HG03575 (cell line): Measurements from ENCODE around the gene LIMS1.
"Not testable (repeated sequence)": the region's sequence is repeated elsewhere in the genome, so short reads cannot be mapped to it uniquely, and the experiment has no call there.

ENCODE experiments used
- ATAC-seq: cut with Tn5 transposase; IDR thresholded peaks from one replicate; pipeline ENCODE4 v1.9.1; 2021; ENCODE audit not compliant: unreplicated experiment, insufficient number of reproducible peaks, low FRiP score; ENCODE audit errors: extremely low read depth

Gene LIMS1

DNA sequence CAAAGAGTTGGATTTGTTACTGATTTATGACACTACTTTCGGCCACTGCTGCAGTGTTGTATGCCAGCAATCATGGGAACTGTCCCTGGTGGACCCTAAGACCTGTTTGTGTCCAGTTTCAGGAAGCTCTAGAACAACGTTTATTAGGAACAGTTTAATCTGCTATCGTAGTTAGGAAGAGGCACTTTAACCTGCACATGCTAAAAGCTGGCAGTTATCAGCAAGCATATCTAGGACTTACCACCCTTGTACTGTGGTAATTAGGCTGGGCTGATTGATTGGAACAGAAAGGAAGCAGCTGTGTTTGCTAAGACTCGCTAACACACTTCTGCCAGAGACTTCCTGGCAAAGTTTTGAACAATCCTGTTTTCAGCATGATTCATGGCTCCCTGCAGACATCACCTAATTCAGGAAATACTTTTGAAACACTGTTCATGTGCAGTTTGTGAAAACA lies 144.0 kb downstream of the LIMS1 start:
- not testable (repeated sequence) for ATAC-seq

DNA sequence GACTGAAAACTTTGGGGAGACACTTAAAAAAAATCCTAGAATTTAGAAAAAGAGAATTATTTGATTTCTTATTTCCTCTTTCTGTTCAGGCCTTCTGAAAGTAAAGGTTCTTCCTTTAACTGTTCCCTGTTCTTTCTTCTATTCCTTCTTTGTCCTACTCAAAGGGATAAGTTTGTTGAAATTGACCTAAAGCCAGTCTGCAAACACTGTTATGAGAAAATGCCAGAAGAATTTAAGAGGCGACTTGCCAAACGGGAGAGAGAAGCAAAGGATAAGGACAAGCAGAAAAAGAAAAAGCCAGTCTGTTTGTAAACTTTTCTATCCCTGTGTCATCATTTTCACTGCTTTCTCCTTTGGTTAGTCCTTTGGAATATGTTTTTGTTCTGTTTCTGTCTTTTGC lies 146.5 kb downstream of the LIMS1 start:
- ATAC-seq: not testable (repeated sequence)

GRCh38 chr2:108688818-108689756 lies 154.8 kb downstream of the LIMS1 start:
- ATAC-seq: not testable (repeated sequence)

GRCh38 chr2:108690001-108690400 lies 155.7 kb downstream of the LIMS1 start:
- ATAC-seq: peak; percentile 68

DNA sequence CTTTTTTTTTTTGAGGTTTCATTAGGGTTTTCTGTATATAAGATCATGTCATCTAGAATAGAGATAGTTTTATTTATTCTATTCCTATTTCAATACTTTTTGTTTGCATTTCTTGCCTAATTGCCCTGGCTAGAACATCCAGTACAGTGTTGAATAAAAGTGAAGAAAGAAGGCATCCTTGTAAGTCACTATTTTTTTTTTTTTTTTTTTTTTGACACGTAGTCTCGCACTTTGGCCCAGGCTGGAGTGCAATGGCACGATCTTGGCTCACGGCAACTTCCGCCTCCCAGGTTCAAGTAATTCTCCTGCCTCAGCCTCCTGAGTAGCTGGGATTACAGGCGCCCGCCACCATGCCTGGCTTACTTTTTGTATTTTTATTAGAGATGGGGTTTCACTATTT lies 157.2 kb downstream of the LIMS1 start:
- no peak for ATAC-seq

- ATAC-seq: no peak
These were observed 166.9 kb downstream of the LIMS1 start for GRCh38 chr2:108701208-108701607.

- ATAC-seq: no peak
These were observed 167.5 kb downstream of the LIMS1 start for GRCh38 chr2:108701806-108702205.

GRCh38 chr2:108704871-108705270 lies 170.6 kb downstream of the LIMS1 start:
- no peak for ATAC-seq

DNA sequence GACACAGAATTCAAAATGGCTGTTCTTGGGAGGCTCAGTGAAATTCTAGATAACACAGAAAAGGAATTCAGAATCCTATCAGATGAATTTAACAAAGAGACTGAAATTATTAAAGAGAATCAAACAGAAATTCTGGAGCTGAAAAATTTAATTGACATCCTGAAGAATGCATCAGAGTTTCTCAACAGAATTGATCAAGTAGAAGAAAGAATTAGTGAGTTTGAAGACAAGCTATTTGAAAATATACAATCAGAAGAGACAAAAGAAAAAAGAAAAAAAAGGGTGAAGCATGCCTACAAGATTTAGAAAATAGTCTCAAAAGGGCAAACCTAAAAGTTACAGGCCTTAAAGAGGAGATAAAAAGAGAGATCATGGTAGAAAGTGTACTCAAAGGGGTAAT lies 173.0 kb downstream of the LIMS1 start:
- ATAC-seq: no peak

DNA sequence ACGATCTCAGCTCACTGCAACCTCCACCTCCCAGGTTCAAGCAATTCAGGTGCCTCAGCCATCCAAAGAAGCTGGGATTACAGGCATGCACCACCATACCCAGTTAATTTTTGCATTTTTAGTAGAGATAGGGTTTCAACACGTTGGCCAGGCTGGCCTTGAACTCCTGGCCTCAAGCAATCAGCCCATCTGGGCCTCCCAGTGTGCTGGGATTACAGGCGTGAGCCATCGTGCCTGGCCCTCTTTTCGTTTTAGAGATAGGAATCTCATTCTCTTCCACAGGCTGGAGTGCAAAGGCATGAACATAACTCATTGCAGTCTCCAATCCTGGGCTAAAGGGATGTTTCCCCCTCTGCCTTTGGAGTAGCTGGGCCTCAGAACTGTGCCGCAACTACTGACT lies 182.7 kb downstream of the LIMS1 start:
- not testable (repeated sequence) for ATAC-seq

DNA sequence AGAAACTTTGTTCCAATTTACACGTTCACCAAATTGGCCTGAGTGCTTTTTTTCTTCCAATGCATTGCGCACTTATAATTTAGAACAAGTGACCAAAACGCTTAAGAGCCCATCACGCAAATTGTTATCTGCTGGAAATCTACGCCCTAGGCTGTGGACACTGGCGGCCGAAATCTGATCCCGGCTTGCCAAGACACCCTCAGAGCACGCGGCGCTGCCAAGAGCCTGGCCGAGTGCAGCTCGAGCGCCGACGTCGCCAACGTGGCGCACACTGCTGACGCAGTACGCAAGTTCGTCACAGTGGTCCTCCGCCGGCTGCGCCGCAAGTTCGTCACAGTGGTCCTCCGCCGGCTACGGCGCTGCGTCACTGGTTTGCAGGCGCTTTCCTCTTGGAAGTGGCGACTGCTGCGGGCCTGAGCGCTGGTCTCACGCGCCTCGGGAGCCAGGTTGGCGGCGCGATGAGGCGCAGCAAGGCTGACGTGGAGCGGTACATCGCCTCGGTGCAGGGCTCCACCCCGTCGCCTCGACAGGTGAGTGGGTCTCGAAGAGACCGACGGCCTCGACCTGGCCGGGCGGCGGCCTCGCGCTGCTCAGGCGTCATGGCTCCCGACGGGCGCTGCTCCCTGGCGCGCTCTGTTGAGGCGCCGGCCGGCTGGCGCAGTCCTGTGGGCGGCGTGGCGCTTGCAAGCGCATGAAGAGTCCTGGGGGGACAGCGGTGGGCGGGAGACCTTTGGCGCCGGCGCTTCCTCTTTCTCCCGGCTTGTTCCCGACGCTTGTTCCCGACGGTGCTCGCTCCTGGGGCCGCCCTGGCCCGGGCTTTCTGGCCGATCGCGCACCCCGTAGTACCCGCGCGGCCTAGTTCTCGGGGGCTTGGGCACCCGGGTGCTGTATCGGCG lies 185.1 kb downstream of the LIMS1 start, which contains the start of gene RANBP2:
Gene RANBP2, plus strand, starts transcription at position 334 of the 896 bp plus-strand sequence. Its CDS starts 125 bp downstream, at position 459.
- ATAC-seq: peak; percentile 92

DNA sequence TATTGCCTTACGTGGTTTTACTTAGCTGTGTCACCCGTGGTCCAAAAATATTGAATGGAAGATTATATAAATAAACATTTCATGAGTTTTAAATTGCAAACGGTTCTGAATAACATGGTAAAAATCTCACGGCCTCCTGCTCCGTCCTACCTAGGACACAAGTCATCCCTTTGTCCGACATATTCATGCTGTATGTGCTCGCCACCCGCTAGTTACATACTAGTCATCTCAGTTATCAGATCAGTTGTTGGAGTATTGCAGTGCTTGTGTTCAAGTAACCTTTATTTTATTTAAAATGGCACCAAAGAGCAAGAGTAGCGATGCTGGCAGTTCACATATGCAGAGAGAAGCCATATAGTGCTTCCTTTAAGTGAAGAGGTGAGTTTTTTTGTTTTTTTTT lies 191.8 kb downstream of the LIMS1 start:
- not testable (repeated sequence) for ATAC-seq

DNA sequence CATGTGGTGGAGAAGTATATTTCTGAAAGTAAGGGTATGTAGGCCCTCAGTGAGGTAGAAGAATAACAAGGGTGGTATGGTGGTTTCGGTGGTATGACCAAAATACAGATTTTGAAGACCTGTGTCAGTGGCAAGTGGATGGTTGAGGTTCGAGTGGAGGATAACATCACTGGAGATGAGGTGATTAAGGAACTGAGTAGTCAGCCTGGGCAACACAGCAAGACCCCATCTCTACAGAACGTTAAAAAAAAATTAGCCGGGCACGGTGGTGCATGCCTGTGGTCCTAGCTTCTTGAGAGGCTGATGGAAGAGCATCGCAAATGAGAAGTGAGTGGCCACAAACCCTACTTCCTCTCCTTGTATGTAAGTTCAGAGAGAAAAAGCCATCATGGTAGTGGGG lies 200.4 kb downstream of the LIMS1 start:
- not testable (repeated sequence) for ATAC-seq
